Loucy (cell line): Measurements from ENCODE around the gene EXD3.

Experiments used
- EZH2phosphoT487 ChIP-seq: fragments of 200-600 bp; IDR thresholded peaks from 2 replicates; pipeline ENCODE4 v1.6.1; 2018; ENCODE audit warnings: antibody characterized with exemption, mild to moderate bottlenecking, moderate library complexity, borderline replicate concordance
- TF ChIP-seq, protein P1 (sequence below): fragments of 200-600 bp; sonication (generic); conservative IDR thresholded peaks from 2 replicates; pipeline ENCODE4 v1.5.1; 2014; ENCODE audit warnings: mild to moderate bottlenecking, antibody characterized with exemption, low read length

DNA sequence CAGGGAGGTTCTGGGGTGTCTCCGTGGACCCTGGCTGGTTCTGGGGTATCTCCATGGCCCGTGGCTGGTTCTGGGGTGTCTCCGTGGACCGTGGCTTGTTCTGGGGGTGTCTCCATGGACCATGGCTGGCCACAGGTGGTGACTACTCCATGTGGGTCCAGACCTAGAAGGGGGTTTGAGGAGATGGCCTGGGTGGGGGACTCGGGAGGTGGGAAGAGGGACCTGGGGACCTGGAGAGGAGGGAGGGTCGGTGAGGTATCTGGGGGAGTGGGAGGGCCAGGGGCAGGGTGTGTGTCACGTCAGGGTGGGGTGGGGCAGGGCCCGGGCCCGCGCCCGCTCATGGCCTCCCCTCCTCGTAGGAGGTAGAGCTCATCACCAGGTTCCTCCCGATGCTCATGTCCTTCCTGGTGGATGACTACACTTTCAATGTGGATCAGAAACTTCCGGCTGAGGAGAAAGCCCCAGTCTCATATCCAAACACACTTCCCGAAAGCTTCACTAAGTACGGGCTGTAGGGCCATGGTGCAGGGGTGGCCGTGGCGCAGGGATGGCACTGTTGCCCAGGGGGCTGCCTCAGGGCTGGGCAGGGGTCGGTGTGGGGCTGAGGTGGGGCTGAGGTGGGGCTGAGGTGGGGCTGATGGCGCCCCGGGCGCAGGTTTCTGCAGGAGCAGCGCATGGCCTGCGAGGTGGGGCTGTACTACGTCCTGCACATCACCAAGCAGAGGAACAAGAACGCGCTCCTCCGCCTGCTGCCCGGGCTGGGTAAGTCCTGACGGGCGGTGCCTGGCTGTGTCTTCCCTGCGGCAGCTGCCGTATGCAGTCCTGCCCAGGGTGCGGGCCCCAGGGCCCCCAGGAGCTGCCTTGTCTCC is 156.1 kb downstream of the EXD3 start:
- TF ChIP-seq, protein P1, sequence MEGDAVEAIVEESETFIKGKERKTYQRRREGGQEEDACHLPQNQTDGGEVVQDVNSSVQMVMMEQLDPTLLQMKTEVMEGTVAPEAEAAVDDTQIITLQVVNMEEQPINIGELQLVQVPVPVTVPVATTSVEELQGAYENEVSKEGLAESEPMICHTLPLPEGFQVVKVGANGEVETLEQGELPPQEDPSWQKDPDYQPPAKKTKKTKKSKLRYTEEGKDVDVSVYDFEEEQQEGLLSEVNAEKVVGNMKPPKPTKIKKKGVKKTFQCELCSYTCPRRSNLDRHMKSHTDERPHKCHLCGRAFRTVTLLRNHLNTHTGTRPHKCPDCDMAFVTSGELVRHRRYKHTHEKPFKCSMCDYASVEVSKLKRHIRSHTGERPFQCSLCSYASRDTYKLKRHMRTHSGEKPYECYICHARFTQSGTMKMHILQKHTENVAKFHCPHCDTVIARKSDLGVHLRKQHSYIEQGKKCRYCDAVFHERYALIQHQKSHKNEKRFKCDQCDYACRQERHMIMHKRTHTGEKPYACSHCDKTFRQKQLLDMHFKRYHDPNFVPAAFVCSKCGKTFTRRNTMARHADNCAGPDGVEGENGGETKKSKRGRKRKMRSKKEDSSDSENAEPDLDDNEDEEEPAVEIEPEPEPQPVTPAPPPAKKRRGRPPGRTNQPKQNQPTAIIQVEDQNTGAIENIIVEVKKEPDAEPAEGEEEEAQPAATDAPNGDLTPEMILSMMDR, result no peak
- TF ChIP-seq EZH2phosphoT487, result no peak
